Trophoblast cell (in vitro differentiated cells and primary cell): Measurements from ENCODE around the gene TMEM54.
"Not testable (repeated sequence)": the region's sequence is repeated elsewhere in the genome, so short reads cannot be mapped to it uniquely, and the experiment has no call there.

ENCODE experiments used
- DNase-seq, 2 donors: peaks; one replicate each; pipeline ENCODE4 v3.0.0-alpha.2; 2016
- H2AFZ ChIP-seq: 2 replicates; pipeline ENCODE4 v1.6.1; 2013; ENCODE audit warnings: low read length, moderate library complexity, mild to moderate bottlenecking; ENCODE audit not compliant: insufficient read depth, poor library complexity
- H2AK5ac ChIP-seq: 2 replicates; pipeline ENCODE4 v1.6.1; 2013; ENCODE audit warnings: mild to moderate bottlenecking, low read length
- H2BK120ac ChIP-seq: 2 replicates; pipeline ENCODE4 v1.6.1; 2013; ENCODE audit warnings: low read length, mild to moderate bottlenecking, moderate library complexity; ENCODE audit not compliant: insufficient read depth, poor library complexity
- H2BK12ac ChIP-seq: 2 replicates; pipeline ENCODE4 v1.6.1; 2013; ENCODE audit warnings: mild to moderate bottlenecking, low read length, moderate library complexity
- H2BK5ac ChIP-seq: 2 replicates; pipeline ENCODE4 v1.6.1; 2013; ENCODE audit warnings: low read length, low read depth, moderate library complexity, mild to moderate bottlenecking; ENCODE audit not compliant: poor library complexity
- H3K14ac ChIP-seq: 2 replicates; pipeline ENCODE4 v1.6.1; 2013; ENCODE audit warnings: mild to moderate bottlenecking, low read length
- H3K18ac ChIP-seq: 2 replicates; pipeline ENCODE4 v1.6.1; 2013; ENCODE audit warnings: mild to moderate bottlenecking, low read length
- H3K23ac ChIP-seq: 2 replicates; pipeline ENCODE4 v1.6.1; 2013; ENCODE audit warnings: low read length
- H3K27ac ChIP-seq: 2 replicates; pipeline ENCODE4 v1.5.1; 2013; ENCODE audit warnings: low read depth, mild to moderate bottlenecking, inconsistent platforms, low read length, moderate library complexity
- H3K27me3 ChIP-seq: 2 replicates; pipeline ENCODE4 v1.6.1; 2013; ENCODE audit warnings: inconsistent platforms, mild to moderate bottlenecking, low read length, moderate library complexity; ENCODE audit not compliant: insufficient read depth
- H3K36me3 ChIP-seq, 2 experiments: 1 replicate in 1 of 2; 2 replicates in 1 of 2; pipeline ENCODE4 v1.6.1; 2013; ENCODE audit warnings: low read length in 2 of 2, mild to moderate bottlenecking in 2 of 2, moderate library complexity in 1 of 2; ENCODE audit not compliant: insufficient read depth in 2 of 2, control insufficient read depth in 1 of 2
- H3K4ac ChIP-seq: 2 replicates; pipeline ENCODE4 v1.6.1; 2013; ENCODE audit warnings: low read depth, mild to moderate bottlenecking, low read length, moderate library complexity
- H3K4me1 ChIP-seq, 2 experiments: 1 replicate in 1 of 2; 2 replicates in 1 of 2; pipeline ENCODE4 v1.6.1; 2013; ENCODE audit warnings: low read length in 2 of 2, mild to moderate bottlenecking in 2 of 2, moderate library complexity in 1 of 2; ENCODE audit not compliant: insufficient read depth in 2 of 2, control insufficient read depth in 1 of 2
- H3K4me2 ChIP-seq: 2 replicates; pipeline ENCODE4 v1.6.1; 2013; ENCODE audit warnings: inconsistent platforms, mild to moderate bottlenecking, low read length, moderate library complexity
- H3K4me3 ChIP-seq: 2 replicates; pipeline ENCODE4 v1.5.1; 2013; ENCODE audit warnings: mild to moderate bottlenecking, low read depth, low read length, inconsistent platforms
- H3K79me1 ChIP-seq: one replicate; pipeline ENCODE4 v1.6.1; 2013; ENCODE audit warnings: low read length
- H3K79me2 ChIP-seq: 2 replicates; pipeline ENCODE4 v1.6.1; 2013; ENCODE audit warnings: low read length, mild to moderate bottlenecking; ENCODE audit not compliant: control insufficient read depth, insufficient read depth, poor library complexity
- H3K9ac ChIP-seq: 2 replicates; pipeline ENCODE4 v1.6.1; 2013; ENCODE audit warnings: mild to moderate bottlenecking, low read length
- H3K9me3 ChIP-seq: 2 replicates; pipeline ENCODE4 v1.6.1; 2013; ENCODE audit warnings: low read depth, mild to moderate bottlenecking, control low read depth, inconsistent platforms, low read length; ENCODE audit not compliant: insufficient read depth
- H4K12ac ChIP-seq: 2 replicates; pipeline ENCODE4 v1.6.1; 2013; ENCODE audit warnings: low read depth, mild to moderate bottlenecking, low read length, moderate library complexity
- H4K8ac ChIP-seq: 2 replicates; pipeline ENCODE4 v1.6.1; 2013; ENCODE audit warnings: low read depth, mild to moderate bottlenecking, low read length, moderate library complexity
- H4K91ac ChIP-seq: one replicate; pipeline ENCODE4 v1.6.1; 2013; ENCODE audit warnings: low read depth, mild to moderate bottlenecking, low read length, moderate library complexity
- WGBS: extraction: QIAGEN DNeasy Blood & Tissue Kit; methylation state at CpG from one replicate; pipeline ENCODE4 v1.1.7; 2013; ENCODE audit warnings: missing lambda C conversion rate; ENCODE audit not compliant: insufficient read length, insufficient coverage; ENCODE audit errors: extremely low coverage; 5-methylcytosine and 5-hydroxymethylcytosine counted together

The TMEM54 gene

GRCh38 chr1:32910319-32910718 lies 9.1 kb upstream of the TMEM54 start:
- Histone ChIP-seq H4K91ac (no peak overlapping the region), H3K79me1 (no peaks in the 10 kb centered on the region), H3K4me1 (no peaks in the 10 kb centered on the region), H2AK5ac (no peak overlapping the region), H3K27ac (no peak overlapping the region), H3K18ac (no peak overlapping the region), H3K23ac (no peak overlapping the region), H3K27me3 (no peaks in the 10 kb centered on the region), H4K12ac (no peak overlapping the region), H2AFZ (no peak overlapping the region), H3K4me3 (no peak overlapping the region), H4K8ac (no peak overlapping the region), H3K4me2 (no peak overlapping the region), H2BK12ac (no peak overlapping the region), H3K9ac (no peak overlapping the region), H3K36me3 (no peaks in the 10 kb centered on the region), H3K9me3 (no peaks in the 10 kb centered on the region), H3K79me2 (no peaks in the 10 kb centered on the region), H2BK5ac (no peak overlapping the region), H2BK120ac (no peak overlapping the region), H3K4ac (no peak overlapping the region), H3K14ac (no peak overlapping the region)
- DNase-seq: no peak
- WGBS: no CpG with 5 or more reads among the region's 5 CpGs

DNA sequence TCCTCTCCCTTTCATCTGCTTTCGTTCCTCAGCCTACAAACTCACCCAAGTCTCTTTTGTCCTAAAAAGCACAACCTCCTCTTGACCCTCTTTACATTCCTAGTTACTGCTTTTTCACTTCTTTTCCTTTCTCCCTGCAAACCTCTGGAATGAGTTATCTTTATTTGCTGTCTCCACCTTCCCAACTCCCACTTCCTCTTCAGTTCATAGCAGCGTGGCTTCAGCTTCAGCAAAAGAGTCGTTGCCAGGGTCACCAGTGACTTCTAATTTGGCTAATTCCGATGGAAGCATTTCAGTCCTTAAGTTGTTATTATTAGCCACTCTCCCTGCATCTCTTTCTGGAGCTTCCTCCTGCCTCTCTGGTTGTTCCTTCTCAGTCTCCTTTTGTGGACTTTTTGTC lies 6.2 kb upstream of the TMEM54 start:
- H2BK5ac ChIP-seq: no peak overlapping the region
- no peak overlapping the region for H3K14ac ChIP-seq
- H3K9me3 ChIP-seq: no peaks in the 10 kb centered on the region
- H2AK5ac ChIP-seq: no peak overlapping the region
- no peak overlapping the region for H3K18ac ChIP-seq
- no peak overlapping the region for H2BK120ac ChIP-seq
- H3K36me3 ChIP-seq: no peaks in the 10 kb centered on the region
- no CpG with 5 or more reads among the region's 4 CpGs for WGBS
- no peaks in the 10 kb centered on the region for H3K79me2 ChIP-seq
- H3K27ac ChIP-seq: no peak overlapping the region
- no peak overlapping the region for H4K12ac ChIP-seq
- H3K23ac ChIP-seq: no peak overlapping the region
- DNase-seq: no peak
- H3K9ac ChIP-seq: no peak overlapping the region
- H3K4me2 ChIP-seq: no peak overlapping the region
- no peak overlapping the region for H3K4ac ChIP-seq
- H2BK12ac ChIP-seq: no peak overlapping the region
- H4K8ac ChIP-seq: no peak overlapping the region
- H2AFZ ChIP-seq: no peak overlapping the region
- no peaks in the 10 kb centered on the region for H3K27me3 ChIP-seq
- H3K4me3 ChIP-seq: no peak overlapping the region
- H4K91ac ChIP-seq: no peak overlapping the region
- H3K79me1 ChIP-seq: peaks cover 3% of the 10 kb centered on the region
- H3K4me1 ChIP-seq: peaks cover 3 to 4% of the 10 kb centered on the region in 2 experiments

GRCh38 chr1:32906654-32907053 lies 5.5 kb upstream of the TMEM54 start:
- DNase-seq: no peak
- Histone ChIP-seq H3K9ac (no peak overlapping the region), H3K79me2 (peaks cover 1% of the 10 kb centered on the region), H2BK5ac (no peak overlapping the region), H3K23ac (no peak overlapping the region), H3K36me3 (no peaks in the 10 kb centered on the region), H3K4ac (no peak overlapping the region), H3K18ac (no peak overlapping the region), H4K12ac (no peak overlapping the region), H3K79me1 (peaks cover 8% of the 10 kb centered on the region), H3K27ac (no peak overlapping the region), H2AFZ (no peak overlapping the region), H3K4me1 (peaks cover 4 to 9% of the 10 kb centered on the region in 2 experiments), H3K27me3 (no peaks in the 10 kb centered on the region), H3K4me2 (no peak overlapping the region), H4K8ac (no peak overlapping the region), H4K91ac (no peak overlapping the region), H2BK12ac (no peak overlapping the region), H2AK5ac (no peak overlapping the region), H3K14ac (no peak overlapping the region), H2BK120ac (no peak overlapping the region), H3K4me3 (no peak overlapping the region), H3K9me3 (no peaks in the 10 kb centered on the region)
- no CpG with 5 or more reads among the region's 7 CpGs for WGBS

- WGBS: no CpG with 5 or more reads among the region's 10 CpGs
- H3K36me3 ChIP-seq, H4K8ac ChIP-seq, H3K27ac ChIP-seq, H3K9me3 ChIP-seq, H2BK5ac ChIP-seq, H2BK120ac ChIP-seq, H3K23ac ChIP-seq, H2AFZ ChIP-seq, DNase-seq, H3K9ac ChIP-seq, H3K14ac ChIP-seq, H3K4me3 ChIP-seq, H4K12ac ChIP-seq, H2AK5ac ChIP-seq, H4K91ac ChIP-seq, H3K79me2 ChIP-seq, H3K27me3 ChIP-seq, H3K4me2 ChIP-seq, H3K4ac ChIP-seq, H3K18ac ChIP-seq, H2BK12ac ChIP-seq: not testable (repeated sequence)
- H3K79me1 ChIP-seq: peaks cover 16% of the 10 kb centered on the region
- H3K4me1 ChIP-seq: peaks cover 9 to 15% of the 10 kb centered on the region in 2 experiments
These were observed 4.4 kb upstream of the TMEM54 start for GRCh38 chr1:32905588-32905987.
